Sigmoid colon (tissue), 7 donors: ENCODE results near the gene HDAC4. TPM values are rescaled to one million over a fixed set of nuclear protein-coding genes. Genes with fewer than 3 reads are reported as not detected.

Source experiments
- DNase-seq: peaks from one replicate; pipeline ENCODE4 v3.0.0-alpha.2; 2019
- H3K27ac ChIP-seq, 4 donors: fragments of 200-600 bp; sonication (generic); one replicate each; pipeline ENCODE4 v1.5.1; 2016 to 2019; ENCODE audit warnings: mild to moderate bottlenecking in 1 of 4
- H3K27me3 ChIP-seq, 3 donors: fragments of 200-600 bp; sonication (generic); one replicate each; pipeline ENCODE4 v1.5.1; 2019; ENCODE audit warnings: mild to moderate bottlenecking in 1 of 3
- H3K36me3 ChIP-seq, 4 donors: fragments of 200-600 bp; sonication (generic); one replicate each; pipeline ENCODE4 v1.5.1; 2016 to 2019
- H3K4me1 ChIP-seq, 4 donors: fragments of 200-600 bp; sonication (generic); one replicate each; pipeline ENCODE4 v1.5.1; 2017 to 2019
- H3K4me3 ChIP-seq, 4 donors: fragments of 200-600 bp; sonication (generic); one replicate each; pipeline ENCODE4 v1.5.1; 2017 to 2019; ENCODE audit warnings: mild to moderate bottlenecking in 2 of 4, moderate library complexity in 1 of 4
- H3K9me3 ChIP-seq, 4 donors: fragments of 200-600 bp in 3 of 4; sonication (generic) in 3 of 4; one replicate each; pipeline versions ENCODE4 v1.5.1 to v1.6.1; 2013 to 2019
- EP300 ChIP-seq, 4 donors: sonication (generic); formaldehyde crosslinking; IDR thresholded peaks; one replicate each; pipeline ENCODE4 v1.6.1; 2017; ENCODE audit warnings: antibody characterized with exemption in 4 of 4
- POLR2A ChIP-seq, 2 donors: fragments of 450-650 bp; IDR thresholded peaks; one replicate each; pipeline ENCODE4 v1.6.1; 2016; ENCODE audit warnings: antibody characterized with exemption in 2 of 2, mild to moderate bottlenecking in 2 of 2, moderate library complexity in 2 of 2
- POLR2AphosphoS5 ChIP-seq, 4 donors: sonication (generic); formaldehyde crosslinking; IDR thresholded peaks; one replicate each; pipeline ENCODE4 v1.6.1; 2017; ENCODE audit warnings: antibody characterized with exemption in 4 of 4
- WGBS, 2 donors: extraction: QIAGEN DNeasy Blood & Tissue Kit; methylation state at CpG; one replicate each; pipeline ENCODE4 v1.1.7; 2013; 5-methylcytosine and 5-hydroxymethylcytosine counted together
- intact Hi-C: fragments of 100-400 bp; cut with DNase I; formaldehyde crosslinking; loops from one replicate; pipeline ENCODE4 v1.15.1; 2023
- polyA plus RNA-seq, 3 donors: library from polyadenylated mRNA; stranded (reverse); fragments of 200-250 nt; gene quantifications; one replicate each; pipeline ENCODE4 v1.2.3, GENCODE V29; 2013
- total RNA-seq, 4 donors: library from RNA; depleted of rRNA; stranded (reverse); fragments of >200 nt; gene quantifications; one replicate each; pipeline ENCODE4 v1.1.0, GENCODE V29; 2016
- TF ChIP-seq, protein P1 (sequence below), 4 experiments: fragments of 450-650 bp in 3 of 4; fragments of 200-600 bp in 1 of 4; IDR thresholded peaks; one replicate each; pipeline ENCODE4 v1.5.1; 2016 to 2019; ENCODE audit warnings: antibody characterized with exemption in 4 of 4, mild to moderate bottlenecking in 3 of 4, moderate library complexity in 2 of 4
- donor health status: healthy with polysubstance abuse.
- donor health status: Bipolar disorder and iron deficiency.
- donor health status: healthy.

HDAC4 gene
- total and polyA plus RNA-seq, 7 donors, result 1.8 to 196 (median 77.0) TPM

DNA sequence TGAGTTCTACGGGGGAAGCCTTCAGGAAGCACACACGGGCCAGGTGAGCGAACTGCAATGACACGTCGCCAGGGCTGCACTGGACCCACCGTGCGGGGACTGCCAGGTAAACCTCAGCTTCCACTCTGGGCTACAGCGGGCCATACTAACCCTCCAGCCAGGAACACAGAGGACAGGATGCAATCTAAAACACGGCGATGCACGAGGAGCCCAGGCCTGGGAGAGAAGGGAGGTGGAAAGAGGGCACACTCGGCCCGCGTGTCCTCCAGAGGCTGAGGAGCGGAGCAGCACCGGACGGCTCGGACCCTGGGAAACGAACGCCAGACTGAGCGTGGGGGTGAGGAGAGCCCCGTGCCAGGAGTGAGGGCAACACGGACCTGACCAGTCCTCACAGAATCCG is 69.3 kb downstream of the HDAC4 start:
- DNase-seq, result no peak
- H3K27me3 ChIP-seq, result no peaks in the 10 kb centered on the region
- no peaks in the 10 kb centered on the region for H3K9me3 ChIP-seq
- H3K4me1 ChIP-seq, result peaks cover 0 to 74% (median 59%) of the 10 kb centered on the region in 4 donors
- TF ChIP-seq, protein P1, sequence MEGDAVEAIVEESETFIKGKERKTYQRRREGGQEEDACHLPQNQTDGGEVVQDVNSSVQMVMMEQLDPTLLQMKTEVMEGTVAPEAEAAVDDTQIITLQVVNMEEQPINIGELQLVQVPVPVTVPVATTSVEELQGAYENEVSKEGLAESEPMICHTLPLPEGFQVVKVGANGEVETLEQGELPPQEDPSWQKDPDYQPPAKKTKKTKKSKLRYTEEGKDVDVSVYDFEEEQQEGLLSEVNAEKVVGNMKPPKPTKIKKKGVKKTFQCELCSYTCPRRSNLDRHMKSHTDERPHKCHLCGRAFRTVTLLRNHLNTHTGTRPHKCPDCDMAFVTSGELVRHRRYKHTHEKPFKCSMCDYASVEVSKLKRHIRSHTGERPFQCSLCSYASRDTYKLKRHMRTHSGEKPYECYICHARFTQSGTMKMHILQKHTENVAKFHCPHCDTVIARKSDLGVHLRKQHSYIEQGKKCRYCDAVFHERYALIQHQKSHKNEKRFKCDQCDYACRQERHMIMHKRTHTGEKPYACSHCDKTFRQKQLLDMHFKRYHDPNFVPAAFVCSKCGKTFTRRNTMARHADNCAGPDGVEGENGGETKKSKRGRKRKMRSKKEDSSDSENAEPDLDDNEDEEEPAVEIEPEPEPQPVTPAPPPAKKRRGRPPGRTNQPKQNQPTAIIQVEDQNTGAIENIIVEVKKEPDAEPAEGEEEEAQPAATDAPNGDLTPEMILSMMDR (IDR thresholded peaks at IDR 0.05), result no peak
- TF ChIP-seq POLR2AphosphoS5 (IDR thresholded peaks at IDR 0.05), result peak in 1 of 4 donors; percentile 6
- TF ChIP-seq POLR2A (IDR thresholded peaks at IDR 0.05), result no peak
- TF ChIP-seq EP300 (IDR thresholded peaks at IDR 0.05), result no peak
- intact Hi-C loops, result no loop called here
- H3K4me3 ChIP-seq, result peak overlapping the region in 3 of 4 donors; percentile 13 to 31 (median 31)
- 92 to 96% methylated on average over 24 of the region's 24 CpGs for WGBS, 2 donors
- H3K27ac ChIP-seq, result peak overlapping the region in 3 of 4 donors; percentile 96 to 97 (median 96)
- H3K36me3 ChIP-seq, result no peaks in the 10 kb centered on the region

DNA sequence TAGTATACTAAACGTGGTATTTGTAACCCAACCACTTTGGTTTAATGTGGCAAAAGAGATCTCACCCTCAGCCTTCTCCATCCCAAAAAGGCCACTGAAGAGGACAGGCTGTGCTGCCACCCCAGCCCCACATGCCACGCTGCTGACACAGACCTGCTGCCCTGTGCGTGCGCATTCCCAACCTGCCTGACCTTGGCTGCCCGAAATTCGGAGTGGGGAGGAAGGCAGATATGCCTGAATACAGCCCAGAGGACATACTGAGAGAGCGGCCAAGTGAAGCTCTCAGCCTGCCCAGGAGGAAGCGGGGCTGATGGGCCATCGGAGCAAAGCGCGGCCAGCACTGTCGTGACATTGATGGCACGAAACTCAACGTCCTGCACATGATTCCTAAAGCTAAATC is 70.0 kb downstream of the HDAC4 start:
- WGBS, 2 donors, result 95% methylated on average over 14 of the region's 14 CpGs
- DNase-seq, result no peak
- peak overlapping the region in 3 of 4 donors; percentile 13 to 31 (median 31) for H3K4me3 ChIP-seq

GRCh38 chr2:239329972-239330572 is 70.7 kb downstream of the HDAC4 start:
- whole genome bisulfite sequencing, 2 donors, result 88 to 93% methylated on average over 15 of the region's 15 CpGs
- DNase-seq, result no peak
- intact Hi-C loops, result loop anchor here (1.0 to 10.0 kb wide), 3 partner anchors 19 to 1465 kb away; partner anchors contain the start of gene HDAC4
- H3K36me3 ChIP-seq, result no peaks in the 10 kb centered on the region
- H3K9me3 ChIP-seq, result no peaks in the 10 kb centered on the region
- peak overlapping the region; percentile 92 to 97 (median 96) for H3K27ac ChIP-seq
- peaks cover 0 to 83% (median 63%) of the 10 kb centered on the region in 4 donors for H3K4me1 ChIP-seq
- no peak for TF ChIP-seq POLR2A (IDR thresholded peaks at IDR 0.05)
- no peak for TF ChIP-seq POLR2AphosphoS5 (IDR thresholded peaks at IDR 0.05)
- TF ChIP-seq EP300 (IDR thresholded peaks at IDR 0.05), result no peak
- TF ChIP-seq, protein P1 (IDR thresholded peaks at IDR 0.05), result no peak
- H3K4me3 ChIP-seq, result peak overlapping the region in 1 of 4 donors; percentile 10
- H3K27me3 ChIP-seq, result no peaks in the 10 kb centered on the region

More for the DNA sequence above, 70.0 kb downstream of the HDAC4 start:
- intact Hi-C loops, result no loop called here
- H3K36me3 ChIP-seq, result no peaks in the 10 kb centered on the region
- TF ChIP-seq POLR2A (IDR thresholded peaks at IDR 0.05) (no peak), EP300 (IDR thresholded peaks at IDR 0.05) (peak in 3 of 4 donors; percentile 13 to 87 (median 41)), POLR2AphosphoS5 (IDR thresholded peaks at IDR 0.05) (peak in 2 of 4 donors; percentile 5 to 36)
- TF ChIP-seq, protein P1 (IDR thresholded peaks at IDR 0.05), result no peak
- H3K9me3 ChIP-seq, result no peaks in the 10 kb centered on the region
- H3K27ac ChIP-seq, result peak overlapping the region; percentile 92 to 97 (median 96)
- H3K4me1 ChIP-seq, result peaks cover 0 to 75% (median 62%) of the 10 kb centered on the region in 4 donors
- no peaks in the 10 kb centered on the region for H3K27me3 ChIP-seq

DNA sequence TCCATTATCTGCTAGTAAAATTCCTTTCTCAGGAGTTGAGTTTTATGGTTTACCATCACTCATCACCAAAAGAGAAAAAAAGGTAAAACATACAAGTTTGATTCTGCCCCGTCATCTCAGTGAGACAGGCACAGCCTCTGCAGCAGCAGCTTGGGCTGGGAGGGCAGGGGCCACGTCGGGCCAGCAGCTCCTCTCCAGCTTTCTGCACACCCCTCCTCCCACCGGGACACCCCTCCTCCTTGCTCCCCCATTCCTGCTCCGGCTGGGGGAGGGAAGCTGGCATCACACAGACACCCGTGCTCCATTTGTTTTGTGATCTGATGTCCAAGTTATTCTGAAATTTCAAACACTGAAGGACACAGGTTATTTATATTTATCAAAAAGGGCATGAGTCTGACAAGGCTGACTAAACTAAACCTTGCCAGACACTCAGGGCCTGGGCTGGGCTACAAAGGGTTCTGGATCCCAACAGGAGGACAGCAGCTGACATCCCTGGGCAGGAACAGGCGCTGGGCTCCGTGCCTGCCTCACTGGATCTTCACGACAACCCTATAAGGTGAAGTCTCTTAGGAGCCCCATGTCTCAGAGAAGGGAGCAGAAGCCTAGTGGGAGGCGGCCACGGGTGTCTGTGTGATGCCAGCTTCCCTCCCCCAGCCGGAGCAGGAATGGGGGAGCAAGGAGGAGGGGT is 71.4 kb downstream of the HDAC4 start:
- peaks cover 0 to 89% (median 69%) of the 10 kb centered on the region in 4 donors for H3K4me1 ChIP-seq
- TF ChIP-seq EP300 (IDR thresholded peaks at IDR 0.05), result peak; percentile 89 to 98 (median 96)
- peak; percentile 90 to 96 (median 94) for TF ChIP-seq POLR2AphosphoS5 (IDR thresholded peaks at IDR 0.05)
- TF ChIP-seq, protein P1 (IDR thresholded peaks at IDR 0.05), result no peak
- no peak for TF ChIP-seq POLR2A (IDR thresholded peaks at IDR 0.05)
- intact Hi-C loops, result loop anchor here (1.0 to 10.0 kb wide), 3 partner anchors 19 to 1465 kb away; partner anchors contain the start of gene HDAC4
- peak; percentile 99 for DNase-seq
- peak overlapping the region; percentile 92 to 97 (median 96) for H3K27ac ChIP-seq
- no peaks in the 10 kb centered on the region for H3K27me3 ChIP-seq
- H3K9me3 ChIP-seq, result no peaks in the 10 kb centered on the region
- peak overlapping the region in 3 of 4 donors; percentile 7 to 22 (median 12) for H3K4me3 ChIP-seq
- no peaks in the 10 kb centered on the region for H3K36me3 ChIP-seq
- WGBS, 2 donors, result 80 to 91% methylated on average over 12 of the region's 12 CpGs
